Ascending aorta (tissue), 2 donors: ENCODE results near the gene TRAF3IP3. TPM values are rescaled to one million over a fixed set of nuclear protein-coding genes. Genes with fewer than 3 reads are reported as not detected.
A peak's percentile ranks its signal among the peaks of the same experiment; 100 is the strongest.

Experiments used
- DNase-seq, 2 donors: peaks; one replicate each; pipeline ENCODE4 v3.0.0-alpha.2; 2019; ENCODE audit warnings: low spot score in 2 of 2
- H3K27ac ChIP-seq, 2 donors: fragments of 200-600 bp; sonication (generic); one replicate each; pipeline ENCODE4 v1.5.1; 2016 to 2017; ENCODE audit warnings: mild to moderate bottlenecking in 1 of 2
- H3K27me3 ChIP-seq: fragments of 200-600 bp; sonication (generic); one replicate; pipeline ENCODE4 v1.5.1; 2017
- H3K36me3 ChIP-seq, 2 donors: fragments of 200-600 bp; sonication (generic); one replicate each; pipeline ENCODE4 v1.5.1; 2016
- H3K4me1 ChIP-seq, 2 donors: fragments of 200-600 bp; sonication (generic); one replicate each; pipeline ENCODE4 v1.5.1; 2016 to 2017; ENCODE audit warnings: mild to moderate bottlenecking in 1 of 2
- H3K4me3 ChIP-seq, 2 donors: fragments of 200-600 bp; sonication (generic); one replicate each; pipeline ENCODE4 v1.5.1; 2016 to 2017; ENCODE audit warnings: mild to moderate bottlenecking in 1 of 2
- H3K9me3 ChIP-seq, 2 donors: fragments of 200-600 bp; sonication (generic); one replicate each; pipeline ENCODE4 v1.5.1; 2016
- CTCF ChIP-seq, 3 experiments: fragments of 200-600 bp in 2 of 3; fragments of 450-650 bp in 1 of 3; sonication (generic) in 2 of 3; IDR thresholded peaks; one replicate each; pipeline ENCODE4 v1.5.1; 2016 to 2019; ENCODE audit warnings: antibody characterized with exemption in 3 of 3, mild to moderate bottlenecking in 1 of 3, moderate library complexity in 1 of 3
- intact Hi-C: fragments of 100-400 bp; cut with DNase I; formaldehyde crosslinking; loops from one replicate; pipeline ENCODE4 v1.15.1; 2023
- total RNA-seq: library from RNA; depleted of rRNA; stranded (reverse); fragments of >200 nt; gene quantifications from one replicate; pipeline ENCODE4 v1.1.0, GENCODE V29; 2016

The TRAF3IP3 gene
- total RNA-seq, 1 donor from 2014 or later: not detected

GRCh38 chr1:209784265-209785169 is 28.7 kb downstream of the TRAF3IP3 start, which contains the start of gene C1orf74:
Gene C1orf74, minus strand, starts transcription at chr1:209784559. Its CDS starts 925 bp downstream, at chr1:209783634.
- intact Hi-C loops: loop anchor here (1.0 to 2.0 kb wide), 2 partner anchors 15 to 42 kb away; partner anchors contain the start of gene UTP25
- no peaks in the 10 kb centered on the region for H3K27me3 ChIP-seq
- no peak for TF ChIP-seq CTCF (IDR thresholded peaks at IDR 0.05)

GRCh38 chr1:209785592-209785991 is 29.7 kb downstream of the TRAF3IP3 start:
- no peak for DNase-seq
- TF ChIP-seq CTCF (IDR thresholded peaks at IDR 0.05): no peak
- Histone ChIP-seq H3K9me3 (no peaks in the 10 kb centered on the region), H3K27ac (no peak overlapping the region), H3K4me3 (no peak overlapping the region), H3K27me3 (no peaks in the 10 kb centered on the region), H3K36me3 (no peaks in the 10 kb centered on the region), H3K4me1 (peaks cover 0 to 12% of the 10 kb centered on the region in 2 donors)
- intact Hi-C loops: loop anchor here (2.0 kb wide), 1 partner anchor 41 kb away; the partner anchor contains the start of gene UTP25

More at GRCh38 chr1:209784265-209785169, 28.7 kb downstream of the TRAF3IP3 start, which contains the start of gene C1orf74:
- peak; percentile 93 to 100 for DNase-seq
- H3K4me3 ChIP-seq: peak within 1 kb of the TSS; percentile 71 to 81
- H3K27ac ChIP-seq: peak within 1 kb of the TSS; percentile 75 to 85
- no peaks in the 10 kb centered on the region for H3K9me3 ChIP-seq
- H3K4me1 ChIP-seq: peaks cover 0 to 12% of the 10 kb centered on the region in 2 donors
- H3K36me3 ChIP-seq: no peaks in the 10 kb centered on the region

GRCh38 chr1:209786146-209786545 is 30.3 kb downstream of the TRAF3IP3 start:
- H3K4me3 ChIP-seq: no peak overlapping the region
- no peaks in the 10 kb centered on the region for H3K27me3 ChIP-seq
- no peak for DNase-seq
- peak overlapping the region; percentile 45 to 75 for H3K27ac ChIP-seq
- no peaks in the 10 kb centered on the region for H3K9me3 ChIP-seq
- intact Hi-C loops: no loop called here
- TF ChIP-seq CTCF (IDR thresholded peaks at IDR 0.05): no peak
- H3K4me1 ChIP-seq: peaks cover 0 to 12% of the 10 kb centered on the region in 2 donors
- no peaks in the 10 kb centered on the region for H3K36me3 ChIP-seq

GRCh38 chr1:209787551-209787950 is 31.7 kb downstream of the TRAF3IP3 start:
- Histone ChIP-seq H3K9me3 (no peaks in the 10 kb centered on the region), H3K27ac (peak overlapping the region; percentile 45 to 75), H3K27me3 (no peaks in the 10 kb centered on the region), H3K36me3 (no peaks in the 10 kb centered on the region), H3K4me3 (no peak overlapping the region), H3K4me1 (peaks cover 0 to 12% of the 10 kb centered on the region in 2 donors)
- intact Hi-C loops: no loop called here
- DNase-seq: peak in 1 of 2 donors; percentile 73
- TF ChIP-seq CTCF (IDR thresholded peaks at IDR 0.05): no peak

GRCh38 chr1:209789245-209789644 is 33.4 kb downstream of the TRAF3IP3 start:
- intact Hi-C loops: no loop called here
- TF ChIP-seq CTCF (IDR thresholded peaks at IDR 0.05): no peak
- Histone ChIP-seq H3K9me3 (no peaks in the 10 kb centered on the region), H3K4me3 (no peak overlapping the region), H3K27me3 (no peaks in the 10 kb centered on the region), H3K4me1 (peaks cover 0 to 4% of the 10 kb centered on the region in 2 donors), H3K27ac (no peak overlapping the region), H3K36me3 (no peaks in the 10 kb centered on the region)
- no peak for DNase-seq
